ENCODE measurements around the gene MAST2. TPM values are rescaled to one million over a fixed set of nuclear protein-coding genes. Genes with fewer than 3 reads are reported as not detected.
A peak's percentile ranks its signal among the peaks of the same experiment; 100 is the strongest.
"Not testable (repeated sequence)": the region's sequence is repeated elsewhere in the genome, so short reads cannot be mapped to it uniquely, and the experiment has no call there.

MAST2 gene
- total and polyA plus RNA-seq, 9 donors = 32.4 to 107 (median 83.7) TPM

DNA sequence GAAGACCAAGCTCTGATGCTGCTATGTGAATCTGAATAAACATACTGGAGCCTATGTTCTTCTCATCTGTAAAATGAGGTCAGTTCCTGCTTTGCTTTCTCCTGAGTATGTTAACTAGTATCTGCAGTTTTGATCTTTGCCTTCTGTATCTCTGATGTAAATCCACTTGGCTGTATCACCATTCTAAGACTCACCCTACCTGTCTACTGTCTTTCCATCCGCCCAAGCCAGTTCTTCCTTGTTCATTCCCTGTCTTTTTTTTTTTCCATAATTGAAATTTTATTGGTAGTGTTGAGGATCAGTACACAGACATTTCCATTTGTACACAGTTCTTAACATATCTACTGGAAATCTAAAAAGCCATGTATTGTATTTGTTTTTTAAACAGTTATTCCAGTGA, 31.3 kb downstream of the MAST2 start:
- no peak for DNase-seq
- H3K4me3 ChIP-seq (ENCODE audit: low read length) = no peak overlapping the region
- no CpG with 5 or more reads among the region's 1 CpG for WGBS (ENCODE audit: insufficient coverage)
- H3K4me1 ChIP-seq (ENCODE audit: control insufficient read depth, insufficient read depth, low read length) = no peaks in the 10 kb centered on the region
- peaks cover 4% of the 10 kb centered on the region for H3K36me3 ChIP-seq (ENCODE audit: control insufficient read depth, insufficient read depth, low read length)
- no peaks in the 10 kb centered on the region for H3K27me3 ChIP-seq (ENCODE audit: control insufficient read depth, insufficient read depth, low read length)
- H3K9me3 ChIP-seq (replicated peaks; ENCODE audit: control insufficient read depth, low read depth, low read length) = no peaks in the 10 kb centered on the region
- H3K27ac ChIP-seq (ENCODE audit: low read length) = no peak overlapping the region

- H3K27ac ChIP-seq (ENCODE audit: low read length) = no peak overlapping the region
- H3K9me3 ChIP-seq (replicated peaks; ENCODE audit: control insufficient read depth, low read depth, low read length) = no peaks in the 10 kb centered on the region
- H3K36me3 ChIP-seq (ENCODE audit: control insufficient read depth, insufficient read depth, low read length) = peaks cover 4% of the 10 kb centered on the region
- no peak overlapping the region for H3K4me3 ChIP-seq (ENCODE audit: low read length)
- no peak for DNase-seq
- H3K27me3 ChIP-seq (ENCODE audit: control insufficient read depth, insufficient read depth, low read length) = no peaks in the 10 kb centered on the region
- no peaks in the 10 kb centered on the region for H3K4me1 ChIP-seq (ENCODE audit: control insufficient read depth, insufficient read depth, low read length)
- WGBS (ENCODE audit: insufficient coverage) = no CpG with 5 or more reads among the region's 3 CpGs
These were observed 33.0 kb downstream of the MAST2 start for GRCh38 chr1:45836451-45836850.

GRCh38 chr1:45836861-45837260, 33.4 kb downstream of the MAST2 start:
- not testable (repeated sequence) for H3K27ac ChIP-seq (ENCODE audit: low read length); H3K27me3 ChIP-seq (ENCODE audit: control insufficient read depth, insufficient read depth, low read length); H3K4me3 ChIP-seq (ENCODE audit: low read length); H3K36me3 ChIP-seq (ENCODE audit: control insufficient read depth, insufficient read depth, low read length); H3K4me1 ChIP-seq (ENCODE audit: control insufficient read depth, insufficient read depth, low read length); DNase-seq; H3K9me3 ChIP-seq (replicated peaks; ENCODE audit: control insufficient read depth, low read depth, low read length)
- 92% methylated on average over 3 of the region's 7 CpGs for WGBS (ENCODE audit: insufficient coverage)

GRCh38 chr1:45838322-45838721, 34.9 kb downstream of the MAST2 start:
- H3K4me1 ChIP-seq (ENCODE audit: control insufficient read depth, insufficient read depth, low read length); H3K36me3 ChIP-seq (ENCODE audit: control insufficient read depth, insufficient read depth, low read length); DNase-seq; H3K27ac ChIP-seq (ENCODE audit: low read length); H3K27me3 ChIP-seq (ENCODE audit: control insufficient read depth, insufficient read depth, low read length); H3K9me3 ChIP-seq (replicated peaks; ENCODE audit: control insufficient read depth, low read depth, low read length); H3K4me3 ChIP-seq (ENCODE audit: low read length): not testable (repeated sequence)
- WGBS (ENCODE audit: insufficient coverage) = 100% methylated on average over 1 of the region's 4 CpGs

GRCh38 chr1:45840704-45841103, 37.3 kb downstream of the MAST2 start:
- Histone ChIP-seq H3K27ac (ENCODE audit: low read length) (no peak overlapping the region), H3K36me3 (ENCODE audit: control insufficient read depth, insufficient read depth, low read length) (no peaks in the 10 kb centered on the region), H3K4me1 (ENCODE audit: control insufficient read depth, insufficient read depth, low read length) (no peaks in the 10 kb centered on the region), H3K27me3 (ENCODE audit: control insufficient read depth, insufficient read depth, low read length) (no peaks in the 10 kb centered on the region), H3K4me3 (ENCODE audit: low read length) (no peak overlapping the region), H3K9me3 (replicated peaks; ENCODE audit: control insufficient read depth, low read depth, low read length) (no peaks in the 10 kb centered on the region)
- DNase-seq = no peak
- WGBS (ENCODE audit: insufficient coverage) = no CpG with 5 or more reads among the region's 1 CpG

- H3K4me1 ChIP-seq (ENCODE audit: control insufficient read depth, insufficient read depth, low read length) = no peaks in the 10 kb centered on the region
- H3K27me3 ChIP-seq (ENCODE audit: control insufficient read depth, insufficient read depth, low read length) = no peaks in the 10 kb centered on the region
- H3K9me3 ChIP-seq (replicated peaks; ENCODE audit: control insufficient read depth, low read depth, low read length) = no peaks in the 10 kb centered on the region
- H3K36me3 ChIP-seq (ENCODE audit: control insufficient read depth, insufficient read depth, low read length) = no peaks in the 10 kb centered on the region
- H3K4me3 ChIP-seq (ENCODE audit: low read length) = no peak overlapping the region
- WGBS (ENCODE audit: insufficient coverage) = no CpG with 5 or more reads among the region's 1 CpG
- no peak for DNase-seq
- no peak overlapping the region for H3K27ac ChIP-seq (ENCODE audit: low read length)
These were observed 39.4 kb downstream of the MAST2 start for GRCh38 chr1:45842786-45843185.

DNA sequence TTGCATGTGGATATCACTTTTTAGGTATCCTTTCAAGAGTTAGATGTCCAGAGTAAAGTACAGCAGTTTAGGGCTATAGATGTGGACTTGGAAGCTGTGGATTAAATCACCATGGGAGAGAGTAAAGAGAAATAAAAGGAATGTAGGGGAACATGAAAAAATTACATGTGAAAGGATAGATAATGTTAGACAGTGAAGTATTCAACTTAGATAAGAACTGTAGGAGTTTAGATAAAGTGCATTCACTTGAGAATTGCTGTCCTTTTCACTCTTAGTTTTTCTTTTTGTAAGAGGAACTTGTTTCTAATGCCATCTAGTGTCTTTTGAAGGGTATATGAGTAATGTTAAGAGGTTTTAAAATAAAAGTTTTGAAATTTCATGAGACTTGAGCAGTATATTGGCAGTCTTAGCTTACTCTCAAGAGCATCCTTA, 40.1 kb downstream of the MAST2 start:
- H3K9me3 ChIP-seq (replicated peaks; ENCODE audit: control insufficient read depth, low read depth, low read length) = no peaks in the 10 kb centered on the region
- peak; percentile 31 for DNase-seq

DNA sequence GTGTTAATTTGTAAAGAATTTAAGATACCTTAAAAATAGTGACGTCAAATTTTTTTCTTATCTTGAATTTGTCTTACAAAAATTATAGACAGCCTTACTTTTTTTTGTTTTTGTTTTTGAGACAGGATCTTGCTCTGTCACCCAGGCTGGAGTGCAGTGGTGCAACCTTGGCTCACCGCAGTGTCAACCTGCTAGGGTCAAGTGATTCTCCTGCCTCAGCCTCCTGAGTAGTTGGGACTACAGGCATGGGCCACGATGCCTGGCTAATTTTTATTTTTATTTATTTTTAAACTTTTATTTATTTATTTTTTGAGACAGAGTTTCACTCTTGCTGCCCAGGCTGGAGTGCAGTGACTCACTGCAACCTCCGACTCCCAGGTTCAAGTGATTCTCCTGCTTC, 40.6 kb downstream of the MAST2 start:
- WGBS (ENCODE audit: insufficient coverage) = no CpG with 5 or more reads among the region's 4 CpGs
- H3K27ac ChIP-seq (ENCODE audit: low read length); H3K36me3 ChIP-seq (ENCODE audit: control insufficient read depth, insufficient read depth, low read length); DNase-seq; H3K4me1 ChIP-seq (ENCODE audit: control insufficient read depth, insufficient read depth, low read length); H3K9me3 ChIP-seq (replicated peaks; ENCODE audit: control insufficient read depth, low read depth, low read length); H3K27me3 ChIP-seq (ENCODE audit: control insufficient read depth, insufficient read depth, low read length); H3K4me3 ChIP-seq (ENCODE audit: low read length): not testable (repeated sequence)

More for the DNA sequence above, 40.1 kb downstream of the MAST2 start:
- Histone ChIP-seq H3K4me1 (ENCODE audit: control insufficient read depth, insufficient read depth, low read length) (no peaks in the 10 kb centered on the region), H3K27ac (ENCODE audit: low read length) (no peak overlapping the region), H3K4me3 (ENCODE audit: low read length) (no peak overlapping the region), H3K27me3 (ENCODE audit: control insufficient read depth, insufficient read depth, low read length) (no peaks in the 10 kb centered on the region), H3K36me3 (ENCODE audit: control insufficient read depth, insufficient read depth, low read length) (no peaks in the 10 kb centered on the region)

DNA sequence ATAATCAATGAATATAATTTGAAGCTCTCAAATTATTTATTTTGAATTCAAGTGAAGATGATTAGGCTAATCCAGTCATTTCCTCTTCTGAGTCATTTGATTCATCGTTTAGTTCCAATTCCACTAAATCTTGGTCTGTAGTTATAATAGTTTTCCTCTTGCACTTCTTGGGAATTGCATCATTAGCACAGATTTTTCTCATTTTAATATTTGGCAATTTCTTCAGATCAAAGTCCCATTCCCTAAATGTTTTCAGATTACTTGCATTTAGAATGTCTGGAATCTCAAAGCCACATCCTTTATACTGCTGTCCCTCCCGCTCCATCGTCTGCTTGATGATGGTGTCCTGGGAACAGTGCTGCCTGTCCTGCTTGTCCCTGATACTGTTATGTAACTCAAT, 43.5 kb downstream of the MAST2 start:
- H3K27me3 ChIP-seq (ENCODE audit: control insufficient read depth, insufficient read depth, low read length) = no peaks in the 10 kb centered on the region
- no peaks in the 10 kb centered on the region for H3K36me3 ChIP-seq (ENCODE audit: control insufficient read depth, insufficient read depth, low read length)
- H3K4me1 ChIP-seq (ENCODE audit: control insufficient read depth, insufficient read depth, low read length) = no peaks in the 10 kb centered on the region
- no peak overlapping the region for H3K27ac ChIP-seq (ENCODE audit: low read length)
- WGBS (ENCODE audit: insufficient coverage) = 40% methylated on average over 2 of the region's 3 CpGs
- DNase-seq = no peak
- H3K4me3 ChIP-seq (ENCODE audit: low read length) = no peak overlapping the region
- peaks cover 4% of the 10 kb centered on the region for H3K9me3 ChIP-seq (replicated peaks; ENCODE audit: control insufficient read depth, low read depth, low read length)

DNA sequence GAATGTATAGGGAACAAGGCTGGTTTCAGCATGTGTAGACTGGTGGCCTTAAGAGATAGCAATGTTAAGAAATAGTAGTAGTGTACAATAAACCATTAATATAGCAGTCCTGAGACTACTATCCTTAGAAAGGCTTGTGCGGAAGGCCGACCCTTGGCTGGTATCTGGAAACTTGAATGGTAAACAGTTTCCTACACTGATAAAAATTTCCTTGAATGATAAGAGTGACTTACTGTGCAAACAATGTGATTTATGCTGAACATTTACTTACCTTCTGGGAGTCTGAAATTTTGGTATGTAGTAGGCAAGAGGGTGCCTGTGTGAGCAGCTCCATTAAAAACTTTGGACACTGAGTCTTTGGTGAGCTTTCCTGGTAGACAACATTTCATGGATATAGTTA, 44.7 kb downstream of the MAST2 start:
- Histone ChIP-seq H3K4me3 (ENCODE audit: low read length) (no peak overlapping the region), H3K27me3 (ENCODE audit: control insufficient read depth, insufficient read depth, low read length) (no peaks in the 10 kb centered on the region), H3K27ac (ENCODE audit: low read length) (no peak overlapping the region), H3K9me3 (replicated peaks; ENCODE audit: control insufficient read depth, low read depth, low read length) (peaks cover 4% of the 10 kb centered on the region), H3K36me3 (ENCODE audit: control insufficient read depth, insufficient read depth, low read length) (no peaks in the 10 kb centered on the region), H3K4me1 (ENCODE audit: control insufficient read depth, insufficient read depth, low read length) (no peaks in the 10 kb centered on the region)
- DNase-seq = no peak
- WGBS (ENCODE audit: insufficient coverage) = no CpG with 5 or more reads among the region's 2 CpGs

GRCh38 chr1:45848714-45849113, 45.3 kb downstream of the MAST2 start:
- Histone ChIP-seq H3K27me3 (ENCODE audit: control insufficient read depth, insufficient read depth, low read length) (no peaks in the 10 kb centered on the region), H3K27ac (ENCODE audit: low read length) (no peak overlapping the region), H3K36me3 (ENCODE audit: control insufficient read depth, insufficient read depth, low read length) (no peaks in the 10 kb centered on the region), H3K4me3 (ENCODE audit: low read length) (no peak overlapping the region), H3K9me3 (replicated peaks; ENCODE audit: control insufficient read depth, low read depth, low read length) (peaks cover 4% of the 10 kb centered on the region), H3K4me1 (ENCODE audit: control insufficient read depth, insufficient read depth, low read length) (no peaks in the 10 kb centered on the region)
- WGBS (ENCODE audit: insufficient coverage) = 100% methylated on average over 1 of the region's 2 CpGs
- DNase-seq = no peak

Data from muscle of leg (tissue), 11 donors.